ENCODE measurements around the gene KIAA1549. TPM values are rescaled to one million over a fixed set of nuclear protein-coding genes. Genes with fewer than 3 reads are reported as not detected.
"Not testable (repeated sequence)": the region's sequence is repeated elsewhere in the genome, so short reads cannot be mapped to it uniquely, and the experiment has no call there.

The KIAA1549 gene
- total RNA-seq, 1 donor, result 3.7 TPM

- TF ChIP-seq CTCF (IDR thresholded peaks at IDR 0.05; ENCODE audit: insufficient read depth, low read length), result no peak
- DNase-seq (ENCODE audit: low read depth), result peak; percentile 16
Observed at GRCh38 chr7:138982204-138982623, 1.0 kb upstream of the KIAA1549 start.

GRCh38 chr7:138980563-138981291, 462 bp downstream of the KIAA1549 start:
- peak overlapping the region; percentile 79 for H3K4me3 ChIP-seq (ENCODE audit: low read depth, low read length)
- DNase-seq (ENCODE audit: low read depth), result peak; percentile 10
- no peak for TF ChIP-seq CTCF (IDR thresholded peaks at IDR 0.05; ENCODE audit: insufficient read depth, low read length)

More at GRCh38 chr7:138982204-138982623, 1.0 kb upstream of the KIAA1549 start:
- H3K4me3 ChIP-seq (ENCODE audit: low read depth, low read length), result no peak overlapping the region

- H3K4me3 ChIP-seq (ENCODE audit: low read depth, low read length), result peak overlapping the region; percentile 79
- no peak for TF ChIP-seq CTCF (IDR thresholded peaks at IDR 0.05; ENCODE audit: insufficient read depth, low read length)
- DNase-seq (ENCODE audit: low read depth), result peak; percentile 26
Observed at GRCh38 chr7:138979988-138980562, 1.1 kb downstream of the KIAA1549 start.

GRCh38 chr7:138979226-138979979, 1.8 kb downstream of the KIAA1549 start:
- TF ChIP-seq CTCF (IDR thresholded peaks at IDR 0.05; ENCODE audit: insufficient read depth, low read length), result peak; percentile 27
- peak; percentile 17 for DNase-seq (ENCODE audit: low read depth)
- H3K4me3 ChIP-seq (ENCODE audit: low read depth, low read length), result peak overlapping the region; percentile 79

- H3K4me3 ChIP-seq (ENCODE audit: low read depth, low read length), result no peak overlapping the region
- no peak for TF ChIP-seq CTCF (IDR thresholded peaks at IDR 0.05; ENCODE audit: insufficient read depth, low read length)
- no peak for DNase-seq (ENCODE audit: low read depth)
Observed at GRCh38 chr7:138978541-138979184, 2.5 kb downstream of the KIAA1549 start.

- not testable (repeated sequence) for DNase-seq (ENCODE audit: low read depth); H3K4me3 ChIP-seq (ENCODE audit: low read depth, low read length)
Observed at GRCh38 chr7:138976161-138976560, 5.0 kb downstream of the KIAA1549 start.

Measured in fibroblast of the aortic adventitia (primary cell).